Esophagus muscularis mucosa (tissue), 4 donors: Measurements from ENCODE around the gene B4GALT3.

Experiments used
- CTCF ChIP-seq, 3 experiments: fragments of 200-600 bp in 2 of 3; fragments of 450-650 bp in 1 of 3; sonication (generic) in 2 of 3; IDR thresholded peaks; one replicate each; pipeline ENCODE4 v1.5.1; 2017 to 2019; ENCODE audit warnings: antibody characterized with exemption in 3 of 3, mild to moderate bottlenecking in 2 of 3, moderate library complexity in 1 of 3
- EP300 ChIP-seq: sonication (generic); formaldehyde crosslinking; IDR thresholded peaks from one replicate; pipeline ENCODE4 v1.6.1; 2017; ENCODE audit warnings: antibody characterized with exemption
- POLR2A ChIP-seq: fragments of 450-650 bp; IDR thresholded peaks from one replicate; pipeline ENCODE4 v1.6.1; 2017; ENCODE audit warnings: antibody characterized with exemption, moderate library complexity, mild to moderate bottlenecking, low read depth
- POLR2AphosphoS5 ChIP-seq, 2 donors: sonication (generic); formaldehyde crosslinking; IDR thresholded peaks; one replicate each; pipeline ENCODE4 v1.6.1; 2017; ENCODE audit warnings: antibody characterized with exemption in 2 of 2

- TF ChIP-seq CTCF (IDR thresholded peaks at IDR 0.05), result no peak
- peak; percentile 76 to 94 for TF ChIP-seq POLR2AphosphoS5 (IDR thresholded peaks at IDR 0.05)
- peak; percentile 84 for TF ChIP-seq POLR2A
- TF ChIP-seq EP300, result no peak
Measured at GRCh38 chr1:161198897-161199431, 21.7 kb upstream of the B4GALT3 start, which contains the start of gene ADAMTS4.
